GM21447 (cell line): ENCODE results near the gene LAIR1.

Experiments used
- ATAC-seq: cut with Tn5 transposase; IDR thresholded peaks from one replicate; pipeline ENCODE4 v1.9.1; 2021; ENCODE audit not compliant: unreplicated experiment

The LAIR1 gene

DNA sequence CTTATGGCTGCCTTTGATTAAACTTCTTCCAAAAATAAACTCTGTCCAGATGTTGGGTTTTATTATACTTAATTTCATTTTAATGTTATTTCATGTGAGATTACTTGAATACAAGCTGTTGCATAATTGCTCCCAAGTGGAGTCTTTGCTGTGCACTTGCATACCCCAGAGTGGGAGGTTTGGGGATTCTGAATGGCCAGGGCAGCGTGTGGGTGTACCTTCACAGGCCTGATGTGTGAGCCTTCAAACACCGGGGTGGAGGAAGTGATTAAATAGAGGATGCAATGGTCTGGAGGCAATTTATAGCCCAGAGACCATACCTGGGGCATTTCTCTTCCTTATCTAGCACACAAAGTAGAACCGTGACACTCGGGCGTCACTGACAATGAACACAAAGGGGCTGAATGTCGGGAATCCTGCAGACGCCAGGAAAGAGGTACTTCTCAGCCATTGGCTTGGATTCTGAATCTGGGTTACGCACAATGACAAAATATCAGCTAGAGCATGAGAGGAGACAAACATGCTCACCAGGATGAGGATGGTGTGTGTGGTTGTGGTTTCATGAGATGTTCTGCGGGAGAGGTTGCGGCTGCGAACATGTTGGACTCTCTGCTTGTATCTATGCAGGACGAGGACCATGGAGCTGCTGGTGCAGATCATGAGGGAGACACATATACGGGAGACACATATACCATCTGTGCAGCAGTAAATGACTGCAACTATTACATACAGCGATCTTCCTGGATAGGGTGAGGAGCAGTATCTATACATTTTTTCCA, 44.6 kb downstream of the LAIR1 start:
- ATAC-seq: no peak

DNA sequence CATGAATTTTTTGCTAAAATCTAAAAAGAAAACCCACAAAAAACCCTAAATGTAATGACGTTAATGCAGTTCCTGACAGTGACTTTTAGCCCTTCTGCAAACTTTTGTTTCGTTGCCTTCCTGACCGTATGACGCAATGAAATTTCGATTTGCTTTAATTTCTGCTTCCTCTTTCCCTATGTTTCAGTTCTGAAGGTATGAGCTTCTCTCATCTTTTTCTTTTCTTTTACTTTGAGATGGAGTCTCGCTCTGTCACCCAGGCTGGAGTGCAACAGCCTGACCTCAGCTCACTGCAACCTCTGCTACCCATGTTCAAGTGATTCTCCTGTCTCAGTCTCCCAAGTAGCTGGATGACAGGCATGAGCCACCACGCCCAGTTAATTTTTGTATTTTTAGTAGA, 45.7 kb downstream of the LAIR1 start:
- ATAC-seq: no peak

GRCh38 chr19:54317965-54318240, 46.8 kb downstream of the LAIR1 start:
- ATAC-seq: no peak

DNA sequence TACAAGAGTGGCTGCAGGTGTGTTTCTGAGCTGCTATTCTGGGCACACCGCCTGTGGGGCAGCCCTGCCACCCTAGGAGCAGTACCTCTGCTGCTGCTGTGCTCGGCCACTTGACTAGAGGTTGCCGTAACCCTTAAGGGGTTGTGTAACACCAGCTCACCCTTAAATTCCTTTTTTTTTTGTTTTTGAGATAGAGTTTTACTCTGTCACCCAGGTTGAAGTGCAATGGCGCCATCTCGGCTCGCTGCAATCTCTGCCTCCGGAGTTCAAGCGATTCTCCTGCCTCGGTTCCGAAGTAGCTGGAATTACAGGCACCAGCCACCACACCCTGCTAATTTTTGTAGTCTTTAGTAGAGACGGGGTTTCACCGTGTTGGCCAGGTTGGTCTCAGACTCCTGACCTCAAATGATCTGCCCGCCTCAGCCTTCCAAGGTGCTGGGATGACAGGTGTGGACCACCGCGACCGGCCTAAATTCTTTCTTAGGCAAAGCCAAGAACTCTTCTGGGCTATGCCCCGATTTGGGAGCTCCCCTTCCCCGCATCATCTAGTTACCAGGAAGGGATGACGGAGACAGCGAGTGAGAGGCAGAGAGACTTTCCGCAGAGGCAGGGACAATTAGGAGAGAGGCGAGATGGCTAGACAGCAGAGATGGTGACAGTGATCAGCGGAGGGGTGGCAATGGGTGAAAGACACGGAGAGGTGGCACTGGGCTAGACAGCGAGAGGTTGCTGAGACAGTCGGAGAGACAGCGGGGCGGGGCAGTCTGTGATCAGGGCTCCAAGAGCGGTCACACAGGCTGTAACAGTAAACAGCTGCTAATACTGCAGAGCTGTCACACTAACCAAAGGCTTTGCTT, 47.4 kb downstream of the LAIR1 start:
- ATAC-seq: no peak

GRCh38 chr19:54316746-54317107, 48.0 kb downstream of the LAIR1 start:
- no peak for ATAC-seq

- no peak for ATAC-seq
Observed at GRCh38 chr19:54315956-54316355, 48.8 kb downstream of the LAIR1 start.

DNA sequence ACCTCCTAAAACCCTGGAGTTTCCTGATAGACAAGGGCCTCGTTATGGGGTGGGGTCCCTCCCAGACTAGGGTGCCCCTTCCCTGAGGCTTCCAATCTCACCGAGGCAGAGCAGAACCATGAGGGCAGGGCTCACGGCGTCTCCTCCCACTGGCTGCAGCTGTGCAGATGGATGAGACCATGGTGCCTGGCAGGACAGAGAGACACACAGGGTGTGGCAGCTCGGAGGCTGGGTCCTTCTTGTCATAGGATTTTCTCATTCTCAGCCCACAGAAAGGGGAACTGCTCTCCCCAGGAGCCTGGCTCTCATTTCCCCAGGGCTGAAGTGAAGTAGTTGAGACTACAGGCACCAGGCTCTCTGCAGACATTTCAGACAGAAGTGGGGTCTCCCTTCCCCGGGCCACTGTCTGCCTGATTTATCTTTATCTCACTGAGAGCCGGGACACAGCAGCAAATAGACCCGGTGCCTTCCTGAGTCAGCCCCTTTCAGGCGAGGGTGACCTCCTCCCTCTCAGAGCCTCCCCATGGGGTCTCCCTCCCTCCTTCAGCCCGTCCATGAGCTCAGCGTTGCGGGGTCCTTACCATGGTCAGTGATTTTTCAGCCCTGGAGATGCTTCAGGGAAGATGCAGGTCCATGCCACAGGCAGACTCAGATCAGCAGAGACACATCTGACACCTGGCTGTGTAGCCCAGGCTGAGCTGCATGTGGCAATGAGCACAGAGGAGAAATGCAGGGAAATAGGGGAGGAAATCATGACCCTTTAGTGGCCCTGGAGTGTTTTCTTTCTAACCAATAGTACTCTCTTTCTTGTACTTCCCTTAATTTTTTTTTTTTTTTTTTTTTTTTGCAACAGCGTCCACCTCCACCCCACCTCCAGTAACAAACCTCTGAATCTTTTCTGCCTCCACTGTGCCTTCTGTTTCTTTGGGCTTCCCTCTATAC, 52.0 kb downstream of the LAIR1 start, which contains the start of gene LILRA5:
Gene LILRA5, minus strand, starts transcription at position 731 of the 942 bp plus-strand sequence. Its CDS starts 147 bp downstream, at position 584.
- ATAC-seq: no peak

- no peak for ATAC-seq
Observed at GRCh38 chr19:54312011-54312410, 52.7 kb downstream of the LAIR1 start.

- ATAC-seq: no peak
Observed at GRCh38 chr19:54311486-54311885, 53.2 kb downstream of the LAIR1 start.

DNA sequence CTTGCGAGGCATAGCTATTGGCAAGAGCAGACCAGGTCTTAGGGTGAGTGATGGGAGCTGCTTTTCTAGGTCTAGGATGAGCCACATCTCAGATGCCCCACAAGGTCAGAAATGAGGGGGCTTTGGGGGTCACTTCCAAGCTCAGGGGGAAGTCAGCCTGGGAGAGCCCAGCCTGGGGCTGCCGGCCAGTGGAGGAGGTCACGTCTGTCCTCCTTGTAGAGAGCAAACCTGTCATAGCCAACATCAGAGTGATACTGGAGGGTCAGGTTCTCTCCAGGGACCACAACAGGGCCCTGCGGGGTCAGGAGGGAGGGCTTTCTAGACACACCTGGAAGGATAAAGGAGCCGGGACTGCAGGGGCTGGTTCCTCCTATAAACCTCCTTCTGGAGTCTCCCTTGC, 54.2 kb downstream of the LAIR1 start:
- no peak for ATAC-seq

DNA sequence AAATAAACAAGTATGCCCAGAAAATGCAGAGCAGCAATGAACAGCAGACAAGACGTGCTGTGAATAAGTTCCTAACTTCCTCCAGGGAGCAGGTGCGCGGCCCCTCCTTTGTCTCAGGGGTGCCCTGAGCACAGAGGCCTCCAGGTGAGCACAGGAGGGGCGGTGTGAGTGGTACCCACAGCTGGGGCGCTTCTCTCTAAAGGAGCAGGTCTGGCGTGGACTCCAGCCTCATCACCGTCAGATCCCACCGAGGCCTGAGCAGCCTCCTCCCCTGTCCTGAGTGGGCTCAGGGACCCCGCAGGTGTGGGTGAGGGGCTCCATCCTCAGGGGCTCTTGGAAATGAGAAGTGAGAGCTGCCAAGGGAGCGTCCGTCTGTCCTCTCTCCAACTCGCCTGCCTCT, 54.9 kb downstream of the LAIR1 start:
- no peak for ATAC-seq

- no peak for ATAC-seq
Observed at GRCh38 chr19:54307389-54308020, 57.2 kb downstream of the LAIR1 start.

GRCh38 chr19:54305141-54305540, 59.6 kb downstream of the LAIR1 start:
- ATAC-seq: no peak

DNA sequence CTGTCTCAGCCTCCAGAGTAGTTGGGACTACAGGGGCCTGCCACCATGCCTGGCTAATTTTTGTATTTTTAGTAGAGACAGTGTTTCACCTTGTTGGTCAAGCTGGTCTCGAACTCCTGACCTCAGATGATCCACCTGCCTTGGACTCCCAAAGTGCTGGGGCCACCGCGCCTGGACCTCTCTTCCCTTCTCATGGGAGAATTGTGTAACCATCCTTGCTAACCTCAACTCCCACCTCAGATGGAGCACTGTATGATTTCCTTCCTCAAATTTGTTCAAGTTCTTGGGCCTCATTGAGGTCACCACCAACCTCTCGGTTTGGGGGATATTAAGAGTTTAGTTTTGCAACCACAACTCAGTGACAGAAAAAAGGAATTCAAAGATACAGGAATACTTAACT, 62.5 kb downstream of the LAIR1 start:
- ATAC-seq: no peak
